GM19328 (cell line): ENCODE measurements around the gene OSBPL6.
"Not testable (repeated sequence)": the region's sequence is repeated elsewhere in the genome, so short reads cannot be mapped to it uniquely, and the experiment has no call there.

Source experiments
- ATAC-seq: cut with Tn5 transposase; IDR thresholded peaks from one replicate; pipeline ENCODE4 v1.9.1; 2021; ENCODE audit warnings: mild to moderate bottlenecking, moderate library complexity; ENCODE audit not compliant: unreplicated experiment

The OSBPL6 gene

GRCh38 chr2:178295906-178296305 lies 101.6 kb downstream of the OSBPL6 start:
- no peak for ATAC-seq

- ATAC-seq, result no peak
These were observed 102.2 kb downstream of the OSBPL6 start for GRCh38 chr2:178296394-178297090.

- no peak for ATAC-seq
These were observed 102.7 kb downstream of the OSBPL6 start for GRCh38 chr2:178297091-178297411.

GRCh38 chr2:178298785-178299212 lies 104.5 kb downstream of the OSBPL6 start:
- ATAC-seq, result no peak

GRCh38 chr2:178301649-178302238 lies 107.4 kb downstream of the OSBPL6 start:
- ATAC-seq, result no peak

GRCh38 chr2:178304333-178304732 lies 110.0 kb downstream of the OSBPL6 start:
- ATAC-seq, result no peak

GRCh38 chr2:178306352-178307073 lies 112.2 kb downstream of the OSBPL6 start:
- peak; percentile 98 for ATAC-seq

- ATAC-seq, result no peak
These were observed 113.3 kb downstream of the OSBPL6 start for GRCh38 chr2:178307650-178308049.

- no peak for ATAC-seq
These were observed 115.2 kb downstream of the OSBPL6 start for GRCh38 chr2:178309541-178309940.

- ATAC-seq, result no peak
These were observed 120.8 kb downstream of the OSBPL6 start for GRCh38 chr2:178315078-178315477.

- ATAC-seq, result no peak
These were observed 121.2 kb downstream of the OSBPL6 start for GRCh38 chr2:178315488-178315948.

GRCh38 chr2:178317811-178318210 lies 123.5 kb downstream of the OSBPL6 start:
- ATAC-seq, result no peak

- ATAC-seq, result no peak
These were observed 125.8 kb downstream of the OSBPL6 start for GRCh38 chr2:178320011-178320585.

- no peak for ATAC-seq
These were observed 127.8 kb downstream of the OSBPL6 start for GRCh38 chr2:178322068-178322467.

GRCh38 chr2:178323331-178323730 lies 129.0 kb downstream of the OSBPL6 start:
- ATAC-seq, result not testable (repeated sequence)

- ATAC-seq, result no peak
These were observed 129.8 kb downstream of the OSBPL6 start for GRCh38 chr2:178324077-178324476.

- no peak for ATAC-seq
These were observed 131.0 kb downstream of the OSBPL6 start for GRCh38 chr2:178325268-178325667.

- no peak for ATAC-seq
These were observed 133.2 kb downstream of the OSBPL6 start for GRCh38 chr2:178327516-178327915.

GRCh38 chr2:178328037-178328436 lies 133.7 kb downstream of the OSBPL6 start:
- no peak for ATAC-seq

GRCh38 chr2:178330175-178331017 lies 136.1 kb downstream of the OSBPL6 start:
- no peak for ATAC-seq
